Muscle of leg (tissue), 11 donors: Measurements from ENCODE around the gene SKAP1. TPM values are rescaled to one million over a fixed set of nuclear protein-coding genes. Genes with fewer than 3 reads are reported as not detected.
"Not testable (repeated sequence)": the region's sequence is repeated elsewhere in the genome, so short reads cannot be mapped to it uniquely, and the experiment has no call there.

Experiments used
- DNase-seq: peaks from one replicate; pipeline ENCODE4 v3.0.0; 2013
- H3K27ac ChIP-seq: one replicate; pipeline ENCODE4 v1.5.1; 2013; ENCODE audit warnings: mild to moderate bottlenecking, low read length, control low read depth
- H3K27me3 ChIP-seq: one replicate; pipeline ENCODE4 v1.6.1; 2013; ENCODE audit warnings: low read length; ENCODE audit not compliant: control insufficient read depth, insufficient read depth
- H3K36me3 ChIP-seq: one replicate; pipeline ENCODE4 v1.6.1; 2013; ENCODE audit warnings: low read length; ENCODE audit not compliant: control insufficient read depth, insufficient read depth
- H3K4me1 ChIP-seq: one replicate; pipeline ENCODE4 v1.6.1; 2013; ENCODE audit warnings: low read length; ENCODE audit not compliant: control insufficient read depth, insufficient read depth
- H3K4me3 ChIP-seq: one replicate; pipeline ENCODE4 v1.5.1; 2013; ENCODE audit warnings: low read length, control low read depth
- H3K9me3 ChIP-seq: replicated peaks from 2 replicates; pipeline ENCODE4 v1.6.1; 2013; ENCODE audit warnings: low read depth, low read length; ENCODE audit not compliant: control insufficient read depth
- WGBS: methylation state at CpG from one replicate; pipeline ENCODE4 v1.1.5; 2013; ENCODE audit warnings: missing lambda C conversion rate; ENCODE audit not compliant: insufficient coverage; 5-methylcytosine and 5-hydroxymethylcytosine counted together
- polyA plus RNA-seq, 8 donors: library from polyadenylated mRNA; unstranded; fragments of 120-200 nt; gene quantifications; one replicate each; pipeline versions ENCODE4 v1.2.1 to v1.2.3, GENCODE V29; 2013; ENCODE audit warnings: inconsistent platforms in 1 of 8, low replicate concordance in 1 of 8; ENCODE audit not compliant: insufficient read length in 8 of 8, insufficient read depth in 1 of 8
- total RNA-seq: library from RNA; stranded (reverse); fragments of 120-200 nt; gene quantifications from one replicate; pipeline ENCODE4 v1.2.4, GENCODE V29; 2013

SKAP1 gene
- total and polyA plus RNA-seq, 9 donors: 0.22 to 0.52 (median 0.37) TPM; not detected in 1

DNA sequence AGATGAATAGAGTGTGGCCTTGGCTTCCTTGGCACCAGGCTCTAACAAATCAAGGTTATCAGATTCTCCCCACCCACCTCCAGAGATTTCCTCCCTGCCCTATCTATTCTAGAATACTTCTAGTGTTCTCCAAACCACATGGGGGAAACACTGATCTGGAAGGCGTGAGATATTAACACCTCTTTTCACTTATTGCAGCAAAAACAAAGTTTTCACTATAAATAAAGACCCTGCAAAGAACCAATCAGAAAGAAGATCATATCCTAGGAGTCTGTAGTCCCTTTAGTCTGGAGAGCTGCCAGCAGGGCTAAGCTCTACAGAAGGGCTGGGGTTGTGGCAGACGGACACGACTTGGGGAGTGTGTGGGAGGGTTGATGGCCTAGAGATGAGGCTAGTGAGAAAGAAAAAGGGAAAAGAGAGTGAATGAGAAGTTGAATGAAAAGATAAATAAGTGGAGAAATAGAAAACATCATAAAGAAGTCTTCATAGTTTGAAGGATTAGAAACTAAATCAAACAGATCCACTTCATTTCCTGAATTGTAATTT is 8.6 kb upstream of the SKAP1 start:
- H3K9me3 ChIP-seq: no peaks in the 10 kb centered on the region
- H3K36me3 ChIP-seq: no peaks in the 10 kb centered on the region
- no peak overlapping the region for H3K27ac ChIP-seq
- peaks cover 23% of the 10 kb centered on the region for H3K27me3 ChIP-seq
- DNase-seq: no peak
- peaks cover 4% of the 10 kb centered on the region for H3K4me1 ChIP-seq
- WGBS: 32% methylated on average over 2 of the region's 3 CpGs
- no peak overlapping the region for H3K4me3 ChIP-seq

GRCh38 chr17:48433896-48434295 is 3.9 kb upstream of the SKAP1 start:
- Histone ChIP-seq H3K27ac (no peak overlapping the region), H3K36me3 (no peaks in the 10 kb centered on the region), H3K9me3 (no peaks in the 10 kb centered on the region), H3K4me1 (no peaks in the 10 kb centered on the region), H3K27me3 (peaks cover 55% of the 10 kb centered on the region), H3K4me3 (no peak overlapping the region)
- DNase-seq: no peak
- WGBS: 62% methylated on average over 6 of the region's 6 CpGs

GRCh38 chr17:48432820-48433775 is 3.1 kb upstream of the SKAP1 start:
- no peak for DNase-seq
- no peak overlapping the region for H3K4me3 ChIP-seq
- no peaks in the 10 kb centered on the region for H3K9me3 ChIP-seq
- no peaks in the 10 kb centered on the region for H3K36me3 ChIP-seq
- H3K27ac ChIP-seq: no peak overlapping the region
- H3K27me3 ChIP-seq: peaks cover 55% of the 10 kb centered on the region
- no peaks in the 10 kb centered on the region for H3K4me1 ChIP-seq
- WGBS: 47% methylated on average over 7 of the region's 11 CpGs

GRCh38 chr17:48429156-48429555 is 858 bp downstream of the SKAP1 start:
- Histone ChIP-seq H3K9me3 (no peaks in the 10 kb centered on the region), H3K27me3 (peaks cover 49% of the 10 kb centered on the region), H3K27ac (no peak overlapping the region), H3K4me3 (no peak overlapping the region), H3K4me1 (no peaks in the 10 kb centered on the region), H3K36me3 (no peaks in the 10 kb centered on the region)
- no peak for DNase-seq
- WGBS: 77% methylated on average over 8 of the region's 8 CpGs

DNA sequence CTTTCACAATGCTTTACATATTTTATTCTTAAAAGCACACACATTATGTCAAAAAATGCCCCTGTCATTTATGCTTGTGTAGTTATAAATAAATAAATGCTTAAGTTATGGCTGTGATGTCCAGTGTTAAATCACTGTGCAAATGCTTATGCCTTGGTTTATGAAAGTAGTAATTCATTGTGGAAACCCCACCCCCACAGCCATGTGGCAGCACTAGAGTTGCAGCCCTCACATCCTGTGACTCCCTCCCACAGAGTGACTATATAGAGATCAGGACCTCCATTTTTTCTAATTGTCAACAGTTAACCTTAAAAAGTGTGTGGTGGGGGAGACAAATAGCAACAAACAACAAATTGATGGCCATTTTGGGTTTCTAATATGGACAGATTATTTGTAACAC is 2.4 kb downstream of the SKAP1 start:
- no peaks in the 10 kb centered on the region for H3K9me3 ChIP-seq
- H3K36me3 ChIP-seq: no peaks in the 10 kb centered on the region
- no peak for DNase-seq
- H3K4me3 ChIP-seq: no peak overlapping the region
- no peak overlapping the region for H3K27ac ChIP-seq
- H3K27me3 ChIP-seq: peaks cover 37% of the 10 kb centered on the region
- no peaks in the 10 kb centered on the region for H3K4me1 ChIP-seq

- no peak overlapping the region for H3K27ac ChIP-seq
- no peak overlapping the region for H3K4me3 ChIP-seq
- no peaks in the 10 kb centered on the region for H3K9me3 ChIP-seq
- no peaks in the 10 kb centered on the region for H3K36me3 ChIP-seq
- H3K4me1 ChIP-seq: no peaks in the 10 kb centered on the region
- no peak for DNase-seq
- WGBS: no CpG with 5 or more reads among the region's 4 CpGs
- peaks cover 33% of the 10 kb centered on the region for H3K27me3 ChIP-seq
These were observed 3.1 kb downstream of the SKAP1 start for GRCh38 chr17:48426761-48427500.

DNA sequence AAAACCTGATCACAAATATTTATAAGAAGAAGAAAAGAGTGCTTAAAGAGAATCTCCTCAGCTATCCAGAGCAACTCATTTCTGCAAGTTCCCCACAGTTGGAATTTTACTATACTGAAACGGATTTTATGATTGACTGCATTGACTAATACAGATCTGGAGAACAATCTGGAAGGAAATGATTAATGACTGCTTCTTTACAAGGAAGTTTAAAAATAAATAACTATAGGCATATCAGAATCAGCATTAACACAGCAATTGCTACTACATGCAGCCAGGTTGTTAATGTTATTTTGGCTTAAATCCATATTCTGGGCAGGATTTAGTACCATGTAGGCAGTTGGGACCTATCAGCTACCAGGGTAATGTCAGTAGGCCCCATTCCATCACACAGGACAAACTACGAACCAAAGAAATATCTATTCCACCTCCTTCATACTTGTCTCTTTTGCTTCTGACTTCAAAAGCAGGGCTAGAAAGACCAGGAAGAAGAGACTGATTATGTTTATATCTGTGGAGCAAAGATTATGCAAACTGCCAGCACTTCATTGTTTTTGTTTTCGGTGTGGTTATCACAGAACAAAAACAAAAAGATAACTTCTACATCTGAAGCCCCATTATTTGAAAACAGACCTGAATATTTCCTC is 3.9 kb downstream of the SKAP1 start:
- DNase-seq: no peak
- Histone ChIP-seq H3K4me1 (no peaks in the 10 kb centered on the region), H3K9me3 (no peaks in the 10 kb centered on the region), H3K4me3 (no peak overlapping the region), H3K36me3 (no peaks in the 10 kb centered on the region), H3K27me3 (peaks cover 25% of the 10 kb centered on the region), H3K27ac (no peak overlapping the region)
- WGBS: no CpG with 5 or more reads among the region's 3 CpGs

GRCh38 chr17:48422060-48422459 is 8.0 kb downstream of the SKAP1 start:
- not testable (repeated sequence) for H3K27ac ChIP-seq, H3K36me3 ChIP-seq, H3K4me3 ChIP-seq, H3K9me3 ChIP-seq, DNase-seq, H3K4me1 ChIP-seq, H3K27me3 ChIP-seq
- WGBS: no CpG with 5 or more reads among the region's 3 CpGs

- 26% methylated on average over 2 of the region's 4 CpGs for WGBS
- Histone ChIP-seq H3K9me3 (no peaks in the 10 kb centered on the region), H3K4me1 (no peaks in the 10 kb centered on the region), H3K27ac (no peak overlapping the region), H3K27me3 (peaks cover 8% of the 10 kb centered on the region), H3K4me3 (no peak overlapping the region), H3K36me3 (no peaks in the 10 kb centered on the region)
- no peak for DNase-seq
These were observed 9.2 kb downstream of the SKAP1 start for GRCh38 chr17:48420823-48421222.

- no peak for DNase-seq
- H3K27ac ChIP-seq: no peak overlapping the region
- H3K27me3 ChIP-seq: peaks cover 14% of the 10 kb centered on the region
- H3K9me3 ChIP-seq: no peaks in the 10 kb centered on the region
- H3K4me3 ChIP-seq: no peak overlapping the region
- H3K36me3 ChIP-seq: no peaks in the 10 kb centered on the region
- WGBS: no CpG with 5 or more reads among the region's 3 CpGs
- H3K4me1 ChIP-seq: no peaks in the 10 kb centered on the region
These were observed 13.0 kb downstream of the SKAP1 start for GRCh38 chr17:48416971-48417370.
